Right kidney (tissue), 1 donor: Measurements from ENCODE around the gene KIFAP3.
"Not testable (repeated sequence)": the region's sequence is repeated elsewhere in the genome, so short reads cannot be mapped to it uniquely, and the experiment has no call there.

ENCODE experiments used
- DNase-seq: peaks from one replicate; pipeline ENCODE4 v3.0.0-alpha.2; 2016

The KIFAP3 gene

GRCh38 chr1:169889871-169890270 lies 184.6 kb downstream of the KIFAP3 start:
- DNase-seq, result no peak

- DNase-seq, result no peak
Observed at GRCh38 chr1:169886931-169887330, 187.6 kb downstream of the KIFAP3 start.

GRCh38 chr1:169886422-169886821 lies 188.1 kb downstream of the KIFAP3 start:
- DNase-seq, result no peak

GRCh38 chr1:169885207-169885606 lies 189.3 kb downstream of the KIFAP3 start:
- no peak for DNase-seq

- no peak for DNase-seq
Observed at GRCh38 chr1:169884634-169885033, 189.9 kb downstream of the KIFAP3 start.

GRCh38 chr1:169882039-169882511 lies 192.4 kb downstream of the KIFAP3 start:
- no peak for DNase-seq

GRCh38 chr1:169879034-169879840 lies 195.3 kb downstream of the KIFAP3 start:
- DNase-seq, result no peak

GRCh38 chr1:169878498-169878897 lies 196.0 kb downstream of the KIFAP3 start:
- DNase-seq, result no peak

- DNase-seq, result no peak
Observed at GRCh38 chr1:169877800-169878491, 196.5 kb downstream of the KIFAP3 start.

GRCh38 chr1:169874229-169874628 lies 200.3 kb downstream of the KIFAP3 start:
- no peak for DNase-seq

- no peak for DNase-seq
Observed at GRCh38 chr1:169873582-169874199, 200.8 kb downstream of the KIFAP3 start.

- DNase-seq, result no peak
Observed at GRCh38 chr1:169872906-169873305, 201.6 kb downstream of the KIFAP3 start.

- not testable (repeated sequence) for DNase-seq
Observed at GRCh38 chr1:169871988-169872387, 202.5 kb downstream of the KIFAP3 start.
